Measurements from ENCODE around the gene UXS1. TPM values are rescaled to one million over a fixed set of nuclear protein-coding genes. Genes with fewer than 3 reads are reported as not detected.

UXS1 gene
- polyA plus RNA-seq, 1 of the 3 experiments (the other 2 are of a cell fraction), result 55.9 TPM

DNA sequence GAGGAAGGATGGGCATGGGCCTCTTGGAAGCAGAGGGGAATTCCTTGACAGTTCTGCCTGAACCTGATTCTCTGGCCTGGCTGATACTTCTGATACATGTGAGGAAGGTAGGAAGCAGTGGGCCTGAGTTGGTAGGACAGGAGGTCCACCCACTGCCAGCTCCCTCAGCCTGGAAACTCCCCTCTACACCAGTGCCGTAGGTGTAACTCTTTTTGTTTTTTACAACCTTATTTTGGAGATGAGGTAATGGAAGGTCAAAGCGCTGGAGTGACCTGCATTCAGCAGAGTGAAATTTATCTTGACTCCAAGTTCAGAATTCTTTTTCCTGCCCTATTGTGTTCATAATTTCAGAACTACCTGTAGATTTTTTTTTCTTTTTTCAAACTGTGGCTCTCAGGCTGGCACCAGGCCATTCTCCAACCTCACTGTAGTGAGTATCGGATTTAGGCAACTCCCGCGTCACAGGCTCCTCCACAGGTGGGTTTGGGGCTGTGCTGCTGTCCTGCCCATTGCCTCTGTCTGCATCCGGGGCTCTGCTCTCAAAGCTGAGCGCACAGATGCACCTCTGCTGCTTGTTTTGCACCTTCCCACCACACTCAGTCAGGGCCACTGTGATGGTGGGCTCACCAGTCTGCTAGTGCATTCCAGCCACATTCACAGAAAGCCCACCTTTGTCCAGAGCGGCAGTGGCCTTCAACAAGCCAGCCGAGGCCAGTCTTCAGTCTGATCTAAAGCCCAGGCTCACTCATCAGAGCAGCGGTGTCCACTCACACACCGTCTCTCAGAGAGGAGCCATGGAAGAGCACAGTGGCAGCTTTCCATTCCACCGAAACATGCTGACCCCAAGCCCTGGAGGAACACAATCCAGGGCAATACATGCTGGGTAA lies 87.2 kb downstream of the UXS1 start:
- H3K79me2 ChIP-seq (ENCODE audit: insufficient read depth), result no peaks in the 10 kb centered on the region
- no peak for TF ChIP-seq TAF1 (IDR thresholded peaks at IDR 0.05; ENCODE audit: borderline replicate concordance, low read depth, low read length)
- TF ChIP-seq ZBTB33 (IDR thresholded peaks at IDR 0.05; ENCODE audit: borderline replicate concordance, low read depth), result no peak
- no peak for TF ChIP-seq ELF1 (IDR thresholded peaks at IDR 0.05)
- TF ChIP-seq, protein P1, sequence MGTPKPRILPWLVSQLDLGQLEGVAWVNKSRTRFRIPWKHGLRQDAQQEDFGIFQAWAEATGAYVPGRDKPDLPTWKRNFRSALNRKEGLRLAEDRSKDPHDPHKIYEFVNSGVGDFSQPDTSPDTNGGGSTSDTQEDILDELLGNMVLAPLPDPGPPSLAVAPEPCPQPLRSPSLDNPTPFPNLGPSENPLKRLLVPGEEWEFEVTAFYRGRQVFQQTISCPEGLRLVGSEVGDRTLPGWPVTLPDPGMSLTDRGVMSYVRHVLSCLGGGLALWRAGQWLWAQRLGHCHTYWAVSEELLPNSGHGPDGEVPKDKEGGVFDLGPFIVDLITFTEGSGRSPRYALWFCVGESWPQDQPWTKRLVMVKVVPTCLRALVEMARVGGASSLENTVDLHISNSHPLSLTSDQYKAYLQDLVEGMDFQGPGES (IDR thresholded peaks at IDR 0.05; ENCODE audit: low read depth, low read length), result no peak
- no peak for TF ChIP-seq POLR2AphosphoS5 (IDR thresholded peaks at IDR 0.05; ENCODE audit: low read depth, low read length)
- no peak for TF ChIP-seq REST (IDR thresholded peaks at IDR 0.05; ENCODE audit: low read depth, low read length)
- TF ChIP-seq TCF12 (IDR thresholded peaks at IDR 0.05), result no peak
- TF ChIP-seq YY1 (IDR thresholded peaks at IDR 0.05; ENCODE audit: low read depth), result no peak
- TF ChIP-seq JUND (IDR thresholded peaks at IDR 0.05), result no peak
- no peak for TF ChIP-seq SIN3A (IDR thresholded peaks at IDR 0.05; ENCODE audit: borderline replicate concordance, low read depth, low read length)
- TF ChIP-seq USF2 (IDR thresholded peaks at IDR 0.05; ENCODE audit: borderline replicate concordance, low read depth, low read length), result no peak
- no peak for TF ChIP-seq GATA2 (CRISPR knock-in tag; IDR thresholded peaks at IDR 0.05)
- TF ChIP-seq RCOR1 (IDR thresholded peaks at IDR 0.05; ENCODE audit: low read length), result no peak
- H3K4me2 ChIP-seq, result no peak overlapping the region; the same call in 1 of the 2 replicates
- H3K9me2 ChIP-seq, result no peaks in the 10 kb centered on the region
- H3K9me3 ChIP-seq, result no peaks in the 10 kb centered on the region
- H4K20me1 ChIP-seq (ENCODE audit: insufficient read depth), result no peaks in the 10 kb centered on the region
- WGBS (ENCODE audit: low lambda C conversion rate), result 93% methylated on average over 8 of the region's 12 CpGs
- no peak for DNase-seq
- ChIA-PET CTCF (interaction anchor here (1.0 to 4.6 kb wide), 6 partner anchors 10 to 530 kb away, joined by 3 to 15 read pairs (median 4); no protein-coding TSS in a partner anchor), POLR2A (no interaction called here)
- no peaks in the 10 kb centered on the region for H3F3A ChIP-seq (replicated peaks; ENCODE audit: insufficient read depth)
- H3K9ac ChIP-seq, result no peak overlapping the region
- H3K27me3 ChIP-seq (ENCODE audit: insufficient read depth), result no peaks in the 10 kb centered on the region
- no peak overlapping the region for H3K4me3 ChIP-seq (ENCODE audit: low read depth in 2 of 2, low read length in 1 of 2)
- H2AFZ ChIP-seq (ENCODE audit: low read depth), result no peak overlapping the region
- H3K4me1 ChIP-seq (ENCODE audit: control insufficient read depth in 1 of 2, insufficient read depth in 2 of 2, low read depth in 1 of 2, low read length in 1 of 2), result peaks cover 4 to 7% of the 10 kb centered on the region in 2 experiments; a peak in 2 of 4 replicates
- H3K27ac ChIP-seq (ENCODE audit: low read depth in 2 of 2, low read length in 1 of 2), result no peak overlapping the region
- H3K36me3 ChIP-seq (replicated peaks in 1 of 2; ENCODE audit: control insufficient read depth in 1 of 2, insufficient read depth in 2 of 2, low read length in 1 of 2), result peaks cover 0 to 32% of the 10 kb centered on the region in 2 experiments
